COLO829 (cell line): ENCODE measurements around the gene CDK14.
"Not testable (repeated sequence)": the region's sequence is repeated elsewhere in the genome, so short reads cannot be mapped to it uniquely, and the experiment has no call there.

ENCODE experiments used
- DNase-seq: peaks from one replicate; pipeline ENCODE4 v3.0.0; 2012; ENCODE audit warnings: low spot score

Gene CDK14

DNA sequence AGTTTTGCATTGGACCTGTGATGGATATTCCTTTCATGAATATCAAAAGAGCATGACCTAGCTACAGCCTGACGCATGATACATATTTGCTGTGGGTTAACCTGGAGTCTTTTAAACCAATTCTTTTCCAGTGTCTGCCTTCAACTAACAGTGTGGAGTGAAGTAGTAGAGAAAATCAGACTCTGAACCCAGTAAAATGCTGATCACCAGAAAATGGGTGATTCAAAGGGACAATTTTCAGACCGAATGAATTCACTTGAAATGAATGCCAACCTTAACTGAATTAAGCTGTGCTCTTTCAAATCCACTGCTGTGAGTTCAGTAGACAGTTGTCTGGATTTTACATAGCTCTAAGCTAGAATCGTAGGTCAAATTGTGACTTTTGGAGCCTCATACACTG is 123.0 kb downstream of the CDK14 start:
- no peak for DNase-seq

DNA sequence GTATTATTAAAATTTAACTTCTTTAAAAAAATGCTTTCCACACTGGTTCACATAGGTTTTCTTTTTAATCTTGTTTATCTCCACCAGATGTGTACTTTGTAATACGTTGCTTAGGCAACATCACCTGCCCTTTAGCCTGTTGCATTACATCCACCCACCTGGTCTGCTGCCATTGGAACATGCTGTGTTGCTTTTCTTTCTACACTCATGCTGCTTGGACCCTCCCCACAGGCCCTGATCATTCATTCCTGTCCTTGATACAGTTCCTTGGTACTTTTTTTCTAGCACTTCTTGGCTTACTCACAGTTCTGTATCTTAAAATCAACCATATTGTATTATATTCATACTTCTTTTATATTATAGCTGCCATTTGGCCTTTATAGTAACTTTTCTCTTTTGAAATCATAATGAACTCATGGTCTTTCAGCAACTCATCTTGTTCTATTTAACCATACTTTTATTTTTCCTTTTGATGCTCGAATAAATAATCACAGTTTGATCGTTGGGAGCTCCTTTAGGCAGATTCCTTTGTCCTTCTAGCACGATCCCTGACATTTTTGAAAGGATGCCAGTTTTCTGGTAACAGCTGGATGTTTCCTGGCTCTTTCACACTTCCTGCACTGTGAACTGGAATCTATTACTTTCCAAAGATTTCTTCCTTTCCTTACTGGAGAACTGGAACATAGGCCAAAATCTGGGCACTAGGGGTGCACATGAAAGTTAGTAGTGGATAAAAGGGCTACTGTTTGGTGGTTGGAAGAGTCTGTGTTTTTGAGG is 125.1 kb downstream of the CDK14 start:
- DNase-seq, result peak; percentile 51

DNA sequence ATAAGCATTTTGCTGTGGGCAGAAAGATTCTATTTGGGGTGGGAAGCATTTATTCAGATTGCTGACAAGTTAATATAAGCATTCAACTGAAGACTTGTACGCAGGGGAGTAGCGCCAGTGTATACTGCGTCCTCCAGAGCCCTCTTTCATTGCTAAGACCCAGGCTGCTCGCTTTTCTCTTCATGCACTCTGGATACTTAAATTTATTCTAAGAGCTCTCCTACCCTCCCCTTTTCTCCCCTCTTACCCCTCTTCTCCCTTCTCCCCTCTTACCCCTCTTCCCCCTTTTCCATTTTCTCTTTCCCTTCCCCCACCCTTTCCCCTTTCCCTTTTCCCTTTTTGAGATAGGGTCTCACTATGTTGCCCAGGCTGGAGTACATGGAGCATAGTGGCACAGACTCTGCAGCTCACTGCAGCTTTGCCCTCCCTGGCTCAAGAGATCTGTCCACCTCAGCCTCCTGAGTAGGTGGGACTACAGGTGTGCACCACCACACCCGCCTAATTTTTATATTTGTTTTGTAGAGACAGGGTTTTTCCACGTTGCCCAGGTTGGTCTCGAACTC is 125.8 kb downstream of the CDK14 start:
- no peak for DNase-seq

DNA sequence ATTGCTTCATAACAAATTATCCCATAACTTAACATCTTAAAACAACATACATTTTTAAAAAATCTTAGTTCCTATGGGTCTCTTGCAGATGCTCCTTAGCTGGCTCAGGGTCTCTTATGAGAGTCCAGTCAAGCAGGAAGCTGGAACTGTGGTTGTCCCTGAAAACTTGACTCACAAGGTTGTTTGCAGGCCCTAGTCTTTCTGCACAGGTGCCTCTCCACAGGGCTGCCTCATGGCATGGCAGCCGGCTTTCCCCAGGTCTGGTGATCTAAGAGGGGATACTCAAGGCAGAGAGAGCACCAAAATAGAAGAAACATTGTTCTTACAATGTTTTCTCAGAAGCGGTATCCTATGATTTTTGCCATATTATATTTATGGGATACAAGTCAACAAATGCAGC is 127.1 kb downstream of the CDK14 start:
- DNase-seq, result no peak

DNA sequence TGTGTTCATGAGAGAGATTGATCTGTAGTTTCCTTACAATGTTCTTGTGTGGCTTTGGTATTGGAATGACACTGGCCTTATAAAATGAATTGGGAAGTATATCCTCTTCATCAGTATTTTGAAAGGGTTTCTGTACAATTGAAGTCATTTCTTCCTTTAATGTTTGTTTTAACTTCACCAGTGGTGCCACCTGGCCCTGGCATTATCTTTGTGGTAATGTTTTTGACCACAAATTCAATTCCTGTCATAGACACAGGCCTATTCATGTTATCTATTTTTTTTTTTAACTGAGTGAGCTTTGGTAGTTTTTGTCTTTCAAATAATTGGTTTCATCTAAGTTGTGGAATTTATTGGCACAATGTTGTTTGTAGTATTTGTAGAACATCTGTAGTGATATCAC is 127.7 kb downstream of the CDK14 start:
- no peak for DNase-seq

DNA sequence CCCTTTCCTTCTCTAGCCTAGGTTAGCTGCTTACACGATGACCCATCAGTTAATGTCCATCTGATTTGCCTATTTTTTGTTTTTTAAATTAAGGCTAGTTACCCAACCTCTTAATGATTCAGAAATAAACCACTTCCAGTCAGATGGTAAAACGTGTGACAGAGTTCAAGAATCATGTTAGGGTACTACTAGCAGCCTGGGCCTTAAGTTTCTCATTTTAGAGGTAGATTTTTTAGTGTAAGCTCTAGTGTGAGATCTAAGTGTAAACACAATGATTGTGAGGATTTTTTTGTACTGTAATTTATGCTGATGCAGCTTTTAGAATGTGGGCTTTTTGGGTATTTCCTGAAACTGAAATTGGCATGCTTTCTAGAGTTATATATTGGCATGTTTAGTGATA is 130.0 kb downstream of the CDK14 start:
- no peak for DNase-seq

DNA sequence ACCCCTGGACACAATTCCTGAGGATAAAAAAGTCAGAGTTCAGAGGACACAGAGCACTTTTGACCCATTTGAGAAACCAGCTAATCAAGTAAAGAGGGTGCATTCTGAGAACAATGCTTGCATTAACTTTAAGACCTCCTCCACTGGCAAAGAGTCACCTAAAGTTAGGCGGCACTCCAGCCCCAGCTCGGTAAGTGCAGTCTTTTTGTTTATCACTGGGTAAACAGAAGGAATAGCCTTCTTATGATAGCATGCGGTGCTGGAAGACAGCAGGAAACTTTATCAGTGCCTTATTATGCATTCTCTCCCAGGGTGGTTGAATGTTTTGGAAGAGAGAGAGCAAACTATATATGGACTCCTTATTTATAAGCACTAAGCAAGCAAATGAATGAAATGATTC is 130.5 kb downstream of the CDK14 start:
- DNase-seq, result peak; percentile 57

DNA sequence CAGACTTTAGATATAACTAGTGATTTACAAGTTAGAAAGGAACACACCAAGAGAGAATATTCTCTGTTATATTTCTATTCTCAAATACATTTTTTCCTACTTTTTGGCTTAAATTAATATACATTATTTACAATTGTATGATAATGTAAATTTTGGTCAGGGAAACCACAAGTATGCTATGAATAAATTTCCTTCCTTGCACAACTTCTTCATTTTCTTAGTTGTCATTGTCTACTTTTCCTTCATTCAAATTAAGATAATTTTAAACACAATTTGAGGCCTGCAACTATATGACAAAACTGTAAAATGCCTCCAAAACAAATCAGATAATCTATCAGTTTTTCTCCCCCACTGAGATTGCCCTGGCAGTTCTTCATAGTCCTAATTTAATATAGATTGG is 131.3 kb downstream of the CDK14 start:
- no peak for DNase-seq

DNA sequence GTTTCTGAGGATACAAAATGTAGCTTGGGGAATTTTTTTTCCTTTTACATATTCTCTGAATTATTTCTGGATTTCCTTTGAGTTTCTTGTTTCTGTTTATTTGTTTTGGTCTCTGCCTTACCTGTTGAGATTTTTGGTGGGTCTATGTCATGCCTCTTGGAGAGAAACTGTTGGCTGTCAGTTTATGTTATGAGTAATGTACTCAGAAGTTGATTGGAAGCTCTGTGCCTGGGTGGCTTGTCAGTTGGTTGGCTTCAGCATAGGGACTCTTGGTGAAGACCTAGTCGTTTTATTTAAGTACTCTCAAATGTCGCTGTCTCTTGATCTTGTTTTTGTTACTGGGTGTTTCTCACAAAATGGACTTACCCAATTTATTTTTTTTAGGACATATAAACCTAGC is 132.4 kb downstream of the CDK14 start:
- DNase-seq, result no peak

DNA sequence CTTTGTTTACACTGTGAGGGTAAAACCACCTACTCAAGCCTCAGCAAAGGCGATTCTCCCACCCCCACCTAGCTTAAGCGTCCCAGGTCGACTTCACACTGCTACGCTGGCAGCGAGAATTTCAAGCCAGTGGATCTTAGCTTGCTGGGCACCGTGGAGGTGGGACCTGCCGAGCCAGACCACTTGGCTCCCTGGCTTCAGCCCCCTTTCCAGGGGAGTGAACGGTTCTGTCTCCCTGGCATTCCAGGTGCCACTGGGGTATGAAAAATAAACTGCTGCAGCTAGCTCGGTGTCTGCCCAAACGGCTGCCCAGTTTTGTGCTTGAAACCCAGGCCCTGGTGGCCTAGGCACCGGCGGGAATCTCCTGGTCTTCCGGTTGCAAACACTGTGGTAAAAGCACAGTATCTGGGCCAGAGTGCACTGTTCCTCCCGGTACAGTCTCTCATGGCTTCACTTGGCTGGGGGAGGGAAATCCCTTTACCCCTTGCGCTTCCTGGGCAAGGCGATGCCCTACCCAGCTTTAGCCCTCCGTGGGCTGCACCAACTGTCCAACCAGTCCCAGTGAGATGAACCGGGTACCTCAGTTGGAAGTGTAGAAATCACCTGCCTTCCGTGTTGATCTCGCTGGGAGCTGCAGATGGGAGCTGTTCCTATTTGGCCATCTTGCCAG is 139.6 kb downstream of the CDK14 start:
- DNase-seq, result not testable (repeated sequence)

DNA sequence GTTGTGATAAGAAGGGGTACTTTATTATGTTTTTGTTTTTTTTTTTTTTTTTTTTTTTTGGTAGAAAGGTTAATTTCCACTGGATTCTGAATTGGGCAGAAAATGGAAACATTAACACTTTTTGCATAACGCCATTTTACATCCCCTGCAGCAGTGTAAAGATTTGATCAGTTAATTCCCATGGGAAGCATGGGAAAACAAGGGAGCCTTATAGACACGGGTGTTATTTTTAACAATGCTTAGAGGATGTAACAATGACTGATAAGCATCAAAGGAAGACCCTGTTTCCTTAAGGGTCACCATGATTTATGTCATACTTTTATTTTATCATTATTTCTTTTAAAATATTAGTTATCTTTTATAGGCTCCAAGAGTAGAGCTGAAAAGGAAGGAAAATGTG is 140.2 kb downstream of the CDK14 start:
- no peak for DNase-seq

DNA sequence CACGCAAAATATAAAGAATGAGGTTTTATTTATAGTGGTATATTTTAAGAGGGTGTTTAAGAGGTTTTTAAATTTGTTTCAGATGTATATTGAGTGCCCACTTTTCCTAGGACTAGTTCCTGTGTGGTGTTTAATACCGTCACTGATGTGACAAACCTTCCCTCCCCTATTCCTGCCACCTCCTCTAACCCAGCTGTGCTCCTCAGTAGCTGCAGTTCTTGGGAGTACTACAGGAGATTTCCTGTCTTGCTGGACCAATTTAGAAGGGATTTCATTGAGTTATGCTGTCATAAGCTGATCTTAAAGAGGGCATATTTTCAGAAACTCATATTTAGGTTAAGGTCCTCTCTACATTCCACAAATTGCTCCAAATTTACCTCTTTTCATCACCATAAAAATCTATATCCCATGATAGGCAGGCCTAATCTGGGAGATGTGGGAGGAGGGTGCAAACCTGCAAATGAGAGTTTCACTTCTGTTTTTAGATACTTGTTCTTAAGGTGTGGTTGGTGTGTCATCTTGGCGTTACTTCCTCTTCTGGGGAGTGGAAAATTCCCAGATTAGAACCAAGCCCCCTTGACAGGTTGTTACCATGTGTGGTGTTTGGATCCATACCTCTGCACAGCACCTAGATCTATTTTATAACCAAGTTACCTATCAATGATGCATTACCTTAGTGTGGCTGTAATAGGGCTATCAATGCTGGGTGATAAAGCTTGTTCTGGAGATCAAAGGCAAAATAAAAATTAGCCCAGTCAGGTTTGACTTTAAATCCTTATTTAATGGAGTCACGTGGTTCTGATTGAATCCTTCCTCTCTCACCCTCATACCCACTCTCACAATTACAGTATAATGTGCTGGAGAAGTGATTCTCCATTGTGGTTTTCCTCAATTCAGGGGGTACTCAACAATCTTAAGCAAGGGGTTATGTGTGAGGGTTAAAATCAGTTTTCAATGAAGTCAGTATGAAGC is 141.1 kb downstream of the CDK14 start:
- no peak for DNase-seq

DNA sequence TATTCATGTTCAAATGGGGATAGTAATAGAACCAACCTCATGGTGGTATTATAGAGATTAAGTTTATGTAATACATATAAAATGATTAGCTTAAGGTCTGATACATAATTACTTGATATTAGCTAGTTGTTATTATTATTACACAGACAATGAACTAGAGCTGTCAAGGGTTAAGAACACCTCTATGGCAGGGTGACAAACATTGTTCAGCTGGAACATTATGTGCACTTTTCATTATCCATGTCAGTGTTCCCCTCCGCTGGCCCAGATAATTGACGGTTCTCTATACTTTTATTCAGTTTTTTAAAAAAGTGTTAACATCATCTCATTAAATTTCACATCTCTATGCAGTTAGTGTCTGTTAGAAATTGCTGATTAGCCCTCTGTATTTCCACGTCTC is 142.1 kb downstream of the CDK14 start:
- DNase-seq, result no peak

DNA sequence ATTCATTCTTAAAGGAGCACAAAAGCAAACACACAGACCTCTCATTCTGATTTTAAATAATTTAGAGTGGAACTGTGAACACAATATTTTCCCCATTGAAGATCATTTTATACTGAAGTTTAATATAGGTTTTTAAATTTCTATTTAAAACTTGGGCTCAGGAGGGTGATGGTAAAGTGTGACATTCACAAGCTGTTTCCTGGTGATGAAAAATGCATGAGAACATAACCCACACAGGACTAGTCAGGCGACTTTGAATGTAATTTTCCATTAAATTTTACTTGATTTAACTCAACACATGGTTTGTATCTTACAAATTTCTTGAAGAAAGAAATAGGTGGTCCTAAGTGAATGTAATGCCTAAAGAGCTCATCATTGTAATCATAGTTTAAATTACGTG is 143.6 kb downstream of the CDK14 start:
- no peak for DNase-seq

DNA sequence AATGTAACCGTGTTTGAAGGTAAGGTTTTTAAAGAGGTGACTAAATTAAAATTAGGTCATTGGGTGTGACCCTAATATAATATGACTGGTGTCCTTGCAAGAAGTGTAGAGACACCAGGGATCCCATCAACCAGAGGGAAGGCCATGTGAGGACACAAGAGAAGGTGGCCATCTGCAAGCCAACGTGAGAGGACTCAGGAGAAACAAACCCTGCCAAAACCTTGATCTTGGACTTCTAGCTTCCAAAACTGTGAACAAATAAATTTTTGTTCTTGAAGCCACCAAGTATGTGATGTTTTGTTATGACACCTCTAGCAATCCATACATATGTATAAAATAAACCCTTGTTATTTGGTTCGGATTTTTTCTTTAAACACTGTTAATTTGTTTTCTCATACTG is 144.3 kb downstream of the CDK14 start:
- DNase-seq, result no peak

DNA sequence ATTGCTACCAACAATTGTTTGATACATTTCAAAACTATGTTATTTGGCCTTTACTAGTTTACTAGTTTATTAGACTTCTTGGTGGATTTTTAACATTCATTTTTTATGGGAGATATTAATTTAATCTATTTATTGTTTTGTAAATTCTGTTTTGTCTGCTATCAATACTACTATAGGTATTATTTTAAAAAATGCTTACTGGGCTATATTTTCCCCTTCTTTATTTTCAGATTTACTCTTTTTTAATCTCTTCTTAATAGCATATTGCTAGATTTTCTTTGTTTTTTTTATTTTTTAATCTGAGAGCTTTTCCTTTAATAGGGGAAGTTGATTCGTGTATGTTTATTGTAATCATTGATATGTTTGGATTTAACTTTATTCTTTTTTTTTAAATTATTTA is 147.5 kb downstream of the CDK14 start:
- DNase-seq, result no peak

DNA sequence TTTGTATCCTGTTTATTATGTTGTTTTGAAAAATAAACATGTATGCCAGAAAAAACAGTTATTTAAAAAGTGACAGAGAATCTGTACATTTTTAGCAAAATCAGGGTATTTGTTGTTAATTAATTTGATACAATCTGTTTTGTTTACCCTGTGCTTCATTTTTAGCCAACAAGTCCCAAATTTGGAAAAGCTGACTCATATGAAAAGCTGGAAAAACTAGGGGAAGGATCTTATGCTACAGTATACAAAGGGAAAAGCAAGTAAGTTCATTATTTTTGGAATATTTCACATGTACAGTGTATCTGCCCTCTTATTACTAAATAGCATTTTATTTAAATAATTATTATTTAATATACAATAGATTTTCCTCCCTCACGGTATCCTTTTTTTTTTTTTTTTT is 151.4 kb downstream of the CDK14 start:
- DNase-seq, result no peak

DNA sequence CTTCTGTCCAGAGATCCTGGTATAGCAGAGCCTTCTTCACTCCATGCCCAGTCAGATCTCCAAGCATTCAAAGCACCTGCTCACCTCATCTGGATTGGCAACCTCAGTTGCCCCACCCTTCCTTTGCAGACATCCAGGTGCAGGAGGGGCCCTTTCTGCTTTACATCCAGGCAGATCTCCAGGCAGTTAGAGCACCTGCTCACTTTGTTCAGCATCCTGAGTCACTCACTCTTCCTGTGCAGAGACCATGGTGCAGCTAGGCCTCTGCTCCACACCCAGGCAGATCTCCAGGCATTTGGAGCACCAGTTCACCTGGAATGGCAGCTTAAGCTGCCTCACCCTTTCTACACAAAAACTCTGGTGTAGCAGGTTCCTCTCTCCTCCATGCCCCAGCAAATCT is 153.1 kb downstream of the CDK14 start:
- DNase-seq, result no peak

DNA sequence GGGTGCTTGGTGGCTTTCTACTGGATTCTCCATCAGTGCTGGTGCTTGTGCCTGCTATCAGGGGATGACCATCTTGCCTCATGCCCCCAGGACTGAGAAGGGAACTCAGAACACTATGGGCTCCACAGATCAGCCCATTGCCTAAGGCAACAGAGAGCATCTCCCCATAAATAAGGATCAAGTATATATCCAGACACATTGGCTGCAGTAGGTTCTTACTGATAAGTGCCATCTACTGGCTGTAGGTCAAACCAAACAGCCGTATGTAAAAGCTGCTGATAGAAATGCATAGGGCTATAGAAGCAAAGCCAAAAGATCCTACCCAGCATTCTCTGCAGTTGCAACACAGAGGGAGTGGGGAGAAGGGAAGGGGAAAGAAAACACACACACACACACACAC is 153.7 kb downstream of the CDK14 start:
- peak; percentile 25 for DNase-seq

DNA sequence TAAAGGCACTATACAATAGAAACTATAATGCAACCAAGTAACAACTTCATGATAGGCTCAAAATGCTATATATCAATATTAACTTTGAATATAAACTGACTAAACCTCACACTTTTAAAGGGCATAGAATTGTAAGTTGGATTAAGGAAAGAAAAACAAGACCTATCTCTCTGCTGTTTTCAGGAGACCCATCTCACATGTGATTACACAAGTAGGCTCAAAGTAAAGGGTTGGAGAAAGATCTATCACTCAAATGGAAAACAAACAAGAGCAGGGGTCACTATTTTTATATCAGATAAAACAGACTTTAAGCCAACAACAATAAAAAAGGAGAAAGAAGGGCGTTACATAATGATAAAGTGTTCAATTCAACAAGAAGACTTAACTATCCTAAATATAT is 155.5 kb downstream of the CDK14 start:
- DNase-seq, result no peak

DNA sequence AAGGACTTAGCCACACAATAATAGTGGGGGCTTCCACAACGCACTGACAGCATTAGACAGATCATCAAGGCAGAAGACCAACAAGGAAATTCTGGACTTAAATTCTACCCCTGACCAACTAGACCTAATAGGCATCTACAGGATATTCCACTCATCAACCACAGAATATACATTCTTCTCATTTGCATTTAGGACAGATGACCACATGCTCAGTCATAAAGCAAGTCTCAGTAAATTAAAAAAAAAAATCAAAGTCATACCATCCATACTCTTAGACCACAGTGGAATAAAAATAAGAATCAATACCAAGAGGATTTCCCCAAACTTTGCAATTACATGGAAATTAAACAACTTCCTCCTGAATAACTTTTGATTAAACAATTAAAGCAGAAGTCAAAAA is 155.9 kb downstream of the CDK14 start:
- no peak for DNase-seq

DNA sequence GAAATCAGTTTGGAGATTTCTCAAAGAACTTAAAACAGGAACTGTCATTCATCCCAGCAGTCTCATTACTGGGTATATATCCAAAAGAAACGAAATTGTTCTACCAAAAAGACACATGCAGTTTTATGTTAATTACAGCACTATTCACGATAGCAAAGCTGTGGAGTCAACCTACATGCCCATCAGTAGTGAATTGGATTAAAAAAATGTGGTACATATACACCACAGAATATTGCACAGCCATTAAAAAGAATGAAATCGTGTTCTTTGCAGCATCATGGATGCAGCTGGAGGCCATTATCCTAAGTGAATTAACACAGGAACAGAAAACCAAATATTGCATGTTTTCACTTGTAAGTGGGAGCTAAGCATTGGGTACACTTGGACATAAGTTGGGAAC is 158.9 kb downstream of the CDK14 start:
- DNase-seq, result no peak
